ENCODE measurements around the gene COX6B1.
A peak's percentile ranks its signal among the peaks of the same experiment; 100 is the strongest.
"Not testable (repeated sequence)": the region's sequence is repeated elsewhere in the genome, so short reads cannot be mapped to it uniquely, and the experiment has no call there.

Gene COX6B1

GRCh38 chr19:35633727-35634440, 14.2 kb upstream of the COX6B1 start:
- no peak overlapping the region for H3K4me3 ChIP-seq (ENCODE audit: low read depth, low read length)

GRCh38 chr19:35636651-35637050, 11.5 kb upstream of the COX6B1 start:
- no peak overlapping the region for H3K4me3 ChIP-seq (ENCODE audit: low read depth, low read length)

- no peak overlapping the region for H3K4me3 ChIP-seq (ENCODE audit: low read depth, low read length)
These were observed 11.0 kb upstream of the COX6B1 start for GRCh38 chr19:35637165-35637564.

GRCh38 chr19:35639321-35639639, 8.8 kb upstream of the COX6B1 start:
- H3K4me3 ChIP-seq (ENCODE audit: low read depth, low read length) = no peak overlapping the region

- H3K4me3 ChIP-seq (ENCODE audit: low read depth, low read length) = no peak overlapping the region
These were observed 8.3 kb upstream of the COX6B1 start for GRCh38 chr19:35639863-35640262.

GRCh38 chr19:35641515-35642151, 6.5 kb upstream of the COX6B1 start, which contains the start of gene ETV2:
TSS of gene ETV2 (plus strand) at chr19:35641745. CDS start at chr19:35642461, 716 bp downstream.
- H3K4me3 ChIP-seq (ENCODE audit: low read depth, low read length) = no peak within 1 kb of the TSS

- no peak overlapping the region for H3K4me3 ChIP-seq (ENCODE audit: low read depth, low read length)
These were observed 5.8 kb upstream of the COX6B1 start for GRCh38 chr19:35642312-35642711.

- peak overlapping the region; percentile 47 for H3K4me3 ChIP-seq (ENCODE audit: low read depth, low read length)
These were observed 5.3 kb upstream of the COX6B1 start for GRCh38 chr19:35642798-35643254.

GRCh38 chr19:35643255-35644205, 4.6 kb upstream of the COX6B1 start:
- peak overlapping the region; percentile 47 for H3K4me3 ChIP-seq (ENCODE audit: low read depth, low read length)

GRCh38 chr19:35644206-35644986, 3.7 kb upstream of the COX6B1 start:
- peak overlapping the region; percentile 30 for H3K4me3 ChIP-seq (ENCODE audit: low read depth, low read length)

GRCh38 chr19:35644987-35645679, 3.0 kb upstream of the COX6B1 start:
- H3K4me3 ChIP-seq (ENCODE audit: low read depth, low read length) = peak overlapping the region; percentile 30

- no peak overlapping the region for H3K4me3 ChIP-seq (ENCODE audit: low read depth, low read length)
These were observed 2.2 kb upstream of the COX6B1 start for GRCh38 chr19:35645680-35646511.

GRCh38 chr19:35650581-35650980, 2.5 kb downstream of the COX6B1 start:
- H3K4me3 ChIP-seq (ENCODE audit: low read depth, low read length) = no peak overlapping the region

- not testable (repeated sequence) for H3K4me3 ChIP-seq (ENCODE audit: low read depth, low read length)
These were observed 6.7 kb downstream of the COX6B1 start for GRCh38 chr19:35654828-35655227.

GRCh38 chr19:35655600-35655999, 7.5 kb downstream of the COX6B1 start:
- no peak overlapping the region for H3K4me3 ChIP-seq (ENCODE audit: low read depth, low read length)

- H3K4me3 ChIP-seq (ENCODE audit: low read depth, low read length) = no peak overlapping the region
These were observed 8.6 kb downstream of the COX6B1 start for GRCh38 chr19:35656700-35657099.

GRCh38 chr19:35657904-35658700, 10.0 kb downstream of the COX6B1 start:
- no peak overlapping the region for H3K4me3 ChIP-seq (ENCODE audit: low read depth, low read length)

GRCh38 chr19:35661995-35662340, 13.8 kb downstream of the COX6B1 start:
- H3K4me3 ChIP-seq (ENCODE audit: low read depth, low read length) = no peak overlapping the region

All from iPS-11a (cell line).